Natural killer cell (primary cell): ENCODE data around the gene CD300LB. TPM values are rescaled to one million over a fixed set of nuclear protein-coding genes. Genes with fewer than 3 reads are reported as not detected.
A peak's percentile ranks its signal among the peaks of the same experiment; 100 is the strongest.

Source experiments
- ATAC-seq, 3 donors: fragments of 150-1000 bp in 2 of 3; fragments of 200-7000 bp in 1 of 3; cut with Tn5 transposase; 1 replicate in 1 of 3; 2 replicates in 2 of 3; pipeline ENCODE4 v1.10.0; 2021; ENCODE audit warnings: mild to moderate bottlenecking in 2 of 3, moderate library complexity in 2 of 3
- DNase-seq, 2 donors: peaks; one replicate each; pipeline versions ENCODE4 v3.0.0 to v3.0.0-alpha.2; 2013 to 2021; ENCODE audit warnings: mixed read lengths in 1 of 2
- H3K27ac ChIP-seq: one replicate; pipeline ENCODE4 v1.5.1; 2013; ENCODE audit warnings: mild to moderate bottlenecking, low read length
- H3K27me3 ChIP-seq: one replicate; pipeline ENCODE4 v1.6.1; 2013; ENCODE audit warnings: low read length; ENCODE audit not compliant: control insufficient read depth, insufficient read depth
- H3K36me3 ChIP-seq: one replicate; pipeline ENCODE4 v1.6.1; 2013; ENCODE audit warnings: low read length; ENCODE audit not compliant: control insufficient read depth, insufficient read depth
- H3K4me1 ChIP-seq: one replicate; pipeline ENCODE4 v1.6.1; 2013; ENCODE audit warnings: low read length; ENCODE audit not compliant: control insufficient read depth, insufficient read depth
- H3K4me3 ChIP-seq: one replicate; pipeline ENCODE4 v1.5.1; 2013; ENCODE audit warnings: low read length
- H3K9me3 ChIP-seq: one replicate; pipeline ENCODE4 v1.6.1; 2013; ENCODE audit warnings: low read length; ENCODE audit not compliant: control insufficient read depth, insufficient read depth
- H3K27ac Mint-ChIP-seq, 2 donors: one replicate each; pipeline ENCODE4 v1.8.0; 2022; ENCODE audit warnings: mild to moderate bottlenecking in 2 of 2, mixed read lengths in 2 of 2, moderate library complexity in 1 of 2
- H3K27me3 Mint-ChIP-seq, 2 donors: one replicate each; pipeline ENCODE4 v1.8.0; 2022; ENCODE audit warnings: low read depth in 2 of 2, mixed read lengths in 2 of 2
- H3K36me3 Mint-ChIP-seq: one replicate; pipeline ENCODE4 v1.8.0; 2022; ENCODE audit warnings: mixed read lengths
- H3K4me1 Mint-ChIP-seq, 2 donors: one replicate each; pipeline ENCODE4 v1.8.0; 2022; ENCODE audit warnings: mixed read lengths in 2 of 2
- H3K4me3 Mint-ChIP-seq: one replicate; pipeline ENCODE4 v1.8.0; 2022; ENCODE audit warnings: mild to moderate bottlenecking, moderate library complexity, mixed read lengths
- H3K9me3 Mint-ChIP-seq, 2 donors: one replicate each; pipeline ENCODE4 v1.8.0; 2022; ENCODE audit warnings: mixed read lengths in 2 of 2
- CTCF ChIP-seq: fragments of 200-600 bp; IDR thresholded peaks from one replicate; pipeline ENCODE4 v1.8.0; 2022; ENCODE audit warnings: antibody characterized with exemption
- WGBS: methylation state at CpG from one replicate; pipeline ENCODE4 v1.1.7; 2013; ENCODE audit warnings: missing lambda C conversion rate; ENCODE audit not compliant: insufficient coverage; 5-methylcytosine and 5-hydroxymethylcytosine counted together
- intact Hi-C: fragments of 100-400 bp; cut with micrococcal nuclease; formaldehyde crosslinking; loops from one replicate; pipeline ENCODE4 v1.14.2; 2022
- total RNA-seq, 4 donors: library from RNA; stranded (reverse); fragments of 120-200 nt in 1 of 4; gene quantifications; one replicate each; pipeline versions ENCODE4 v1.2.3 to v1.2.4, GENCODE V29; 2013 to 2022

Gene CD300LB
- total RNA-seq, 3 donors from 2014 or later (not counting 1 experiment from before 2014, with no cell fraction given), result 2.0 to 4.9 (median 3.5) TPM

GRCh38 chr17:74524653-74525464, 6.4 kb downstream of the CD300LB start:
- 91% methylated on average over 9 of the region's 11 CpGs for WGBS
- Mint-ChIP-seq H3K27ac (peak overlapping the region in 1 of 2 donors; percentile 65), H3K4me1 (peaks cover 25 to 54% of the 10 kb centered on the region in 2 donors), H3K4me3 (no peak overlapping the region), H3K27me3 (no peaks in the 10 kb centered on the region), H3K9me3 (peaks cover 0 to 2% of the 10 kb centered on the region in 2 donors), H3K36me3 (no peaks in the 10 kb centered on the region)
- Histone ChIP-seq H3K4me3 (no peak overlapping the region), H3K27me3 (no peaks in the 10 kb centered on the region), H3K27ac (no peak overlapping the region), H3K36me3 (peaks cover 3% of the 10 kb centered on the region), H3K9me3 (peaks cover 7% of the 10 kb centered on the region), H3K4me1 (peaks cover 40% of the 10 kb centered on the region)
- no peak for TF ChIP-seq CTCF
- no peak for DNase-seq
- no peak for ATAC-seq
- intact Hi-C loops, result no loop called here

GRCh38 chr17:74523308-74523707, 8.0 kb downstream of the CD300LB start:
- peaks cover 0 to 5% of the 10 kb centered on the region in 2 donors for H3K9me3 Mint-ChIP-seq
- H3K4me3 Mint-ChIP-seq, result no peak overlapping the region
- TF ChIP-seq CTCF, result no peak
- Histone ChIP-seq H3K4me3 (no peak overlapping the region), H3K4me1 (peaks cover 37% of the 10 kb centered on the region), H3K36me3 (peaks cover 3% of the 10 kb centered on the region), H3K9me3 (peaks cover 9% of the 10 kb centered on the region), H3K27me3 (no peaks in the 10 kb centered on the region), H3K27ac (no peak overlapping the region)
- DNase-seq (no peak), ATAC-seq (no peak)
- no peaks in the 10 kb centered on the region for H3K27me3 Mint-ChIP-seq
- WGBS, result 89% methylated on average over 3 of the region's 3 CpGs
- peaks cover 29 to 54% of the 10 kb centered on the region in 2 donors for H3K4me1 Mint-ChIP-seq
- no peaks in the 10 kb centered on the region for H3K36me3 Mint-ChIP-seq
- peak overlapping the region; percentile 71 to 77 for H3K27ac Mint-ChIP-seq
- intact Hi-C loops, result no loop called here

- H3K4me3 ChIP-seq, result no peak overlapping the region
- H3K4me1 Mint-ChIP-seq, result peaks cover 29 to 53% of the 10 kb centered on the region in 2 donors
- H3K9me3 Mint-ChIP-seq, result peaks cover 0 to 5% of the 10 kb centered on the region in 2 donors
- H3K27ac ChIP-seq, result peak overlapping the region; percentile 81
- DNase-seq (no peak), ATAC-seq (no peak)
- no peaks in the 10 kb centered on the region for H3K36me3 Mint-ChIP-seq
- H3K27ac Mint-ChIP-seq, result peak overlapping the region; percentile 77 to 86
- peaks cover 9% of the 10 kb centered on the region for H3K9me3 ChIP-seq
- H3K4me1 ChIP-seq, result peaks cover 37% of the 10 kb centered on the region
- H3K36me3 ChIP-seq, result peaks cover 3% of the 10 kb centered on the region
- H3K27me3 ChIP-seq, result no peaks in the 10 kb centered on the region
- intact Hi-C loops, result no loop called here
- no peaks in the 10 kb centered on the region for H3K27me3 Mint-ChIP-seq
- 92% methylated on average over 10 of the region's 10 CpGs for WGBS
- TF ChIP-seq CTCF, result no peak
- H3K4me3 Mint-ChIP-seq, result no peak overlapping the region
Measured at GRCh38 chr17:74522381-74523105, 8.7 kb downstream of the CD300LB start.
